HepG2 (cell line): ENCODE results near the gene IQCH.

ENCODE experiments used
- CCAR2 ChIP-seq: fragments of 200-400 bp; formaldehyde crosslinking; optimal IDR thresholded peaks from 2 replicates; pipeline ENCODE3; 2018; ENCODE audit warnings: low read depth, mild to moderate bottlenecking, low read length, moderate library complexity
- CHD2 ChIP-seq: IDR thresholded peaks from 2 replicates; pipeline ENCODE4 v1.6.1; 2011; ENCODE audit warnings: low read depth, low read length, improper control_type of control experiment
- EP300 ChIP-seq, 3 experiments: sonication (generic) in 1 of 3; formaldehyde crosslinking in 1 of 3; IDR thresholded peaks; 2 replicates each; pipeline versions ENCODE4 v1.5.1 to v1.6.1; 2011 to 2020; ENCODE audit warnings: low read depth in 2 of 3, low read length in 2 of 3, borderline replicate concordance in 1 of 3, improper control_type of control experiment in 1 of 3, mild to moderate bottlenecking in 1 of 3, missing genetic modification reagents in 1 of 3, moderate library complexity in 1 of 3
- FOXA3 ChIP-seq: IDR thresholded peaks from 2 replicates; pipeline ENCODE4 v1.6.1; 2016; ENCODE audit warnings: missing genetic modification reagents, missing compliant biosample characterization
- MAF1 ChIP-seq: sonication (generic); formaldehyde crosslinking; IDR thresholded peaks from 2 replicates; pipeline ENCODE4 v1.5.0; 2020; ENCODE audit warnings: missing genetic modification reagents, borderline replicate concordance
- NR2C2 ChIP-seq: sonication (generic); formaldehyde crosslinking; IDR thresholded peaks from 2 replicates; pipeline ENCODE4 v1.4.0; 2020; ENCODE audit warnings: missing genetic modification reagents, mild to moderate bottlenecking, moderate library complexity, borderline replicate concordance
- PPARG ChIP-seq: conservative IDR thresholded peaks from 2 replicates; pipeline ENCODE4 v1.6.1; 2016; ENCODE audit warnings: missing biosample characterization, missing genetic modification reagents
- ZNF235 ChIP-seq: sonication (generic); formaldehyde crosslinking; IDR thresholded peaks from 2 replicates; pipeline ENCODE4 v1.8.1; 2023; ENCODE audit warnings: mild to moderate bottlenecking, missing genetic modification reagents, borderline replicate concordance

- TF ChIP-seq ZNF235 (CRISPR knock-in tag) (no peak), CCAR2 (no peak), EP300 (IDR thresholded peaks at IDR 0.05; ENCODE audit: low read depth in 2 of 2, low read length in 2 of 2) (no peak), EP300 (CRISPR knock-in tag; IDR thresholded peaks at IDR 0.05; ENCODE audit: borderline replicate concordance) (no peak), NR2C2 (CRISPR knock-in tag) (no peak), MAF1 (CRISPR knock-in tag) (no peak), CHD2 (no peak), FOXA3 (CRISPR knock-in tag) (no peak), PPARG (CRISPR knock-in tag) (no peak)
Observed at GRCh38 chr15:67304778-67305177, 50.2 kb downstream of the IQCH start.
